ENCODE results near the gene PGAP6. TPM values are rescaled to one million over a fixed set of nuclear protein-coding genes. Genes with fewer than 3 reads are reported as not detected.
"Not testable (repeated sequence)": the region's sequence is repeated elsewhere in the genome, so short reads cannot be mapped to it uniquely, and the experiment has no call there.

Gene PGAP6
- polyA plus RNA-seq, 3 donors from 2014 or later, result 16.0 to 35.9 (median 23.7) TPM

GRCh38 chr16:397736-398332, 16.1 kb upstream of the PGAP6 start:
- Mint-ChIP-seq H3K27ac (peak overlapping the region; percentile 7 to 77 (median 34)), H3K4me3 (peak overlapping the region; percentile 60 to 72 (median 68)), H3K27me3 (ENCODE audit: low read depth in 3 of 3) (peaks cover 11 to 24% (median 22%) of the 10 kb centered on the region in 3 donors), H3K9me3 (no peaks in the 10 kb centered on the region), H3K4me1 (peaks cover 23 to 29% of the 10 kb centered on the region in 2 donors), H3K36me3 (no peaks in the 10 kb centered on the region)
- no peak for DNase-seq

GRCh38 chr16:397135-397661, 15.4 kb upstream of the PGAP6 start, which contains the start of gene NME4:
Gene NME4, plus strand, starts transcription at chr16:397199. Its CDS starts 24 bp downstream, at chr16:397223.
- peaks cover 15 to 29% (median 28%) of the 10 kb centered on the region in 3 donors for H3K27me3 Mint-ChIP-seq (ENCODE audit: low read depth in 3 of 3)
- peak in 1 of 3 donors; percentile 35 for DNase-seq

GRCh38 chr16:396605-397004, 14.8 kb upstream of the PGAP6 start:
- H3K4me3 Mint-ChIP-seq, result peak overlapping the region; percentile 85 to 89 (median 86)
- H3K27me3 Mint-ChIP-seq (ENCODE audit: low read depth in 3 of 3), result peaks cover 21 to 35% (median 30%) of the 10 kb centered on the region in 3 donors
- peak overlapping the region in 5 of 6 donors; percentile 57 to 86 (median 83) for H3K27ac Mint-ChIP-seq
- no peak for DNase-seq
- H3K36me3 Mint-ChIP-seq, result peaks cover 0 to 3% (median 0%) of the 10 kb centered on the region in 3 donors
- H3K4me1 Mint-ChIP-seq, result peaks cover 35 to 40% of the 10 kb centered on the region in 2 donors
- H3K9me3 Mint-ChIP-seq, result peaks cover 0 to 6% (median 0%) of the 10 kb centered on the region in 6 donors

More at GRCh38 chr16:397135-397661, 15.4 kb upstream of the PGAP6 start, which contains the start of gene NME4:
- Mint-ChIP-seq H3K4me1 (peaks cover 29 to 35% of the 10 kb centered on the region in 2 donors), H3K27ac (peak within 1 kb of the TSS in 5 of 6 donors; percentile 57 to 86 (median 83)), H3K36me3 (no peaks in the 10 kb centered on the region), H3K9me3 (peaks cover 0 to under 1% (median 0%) of the 10 kb centered on the region in 6 donors), H3K4me3 (peak within 1 kb of the TSS; percentile 85 to 89 (median 86))

DNA sequence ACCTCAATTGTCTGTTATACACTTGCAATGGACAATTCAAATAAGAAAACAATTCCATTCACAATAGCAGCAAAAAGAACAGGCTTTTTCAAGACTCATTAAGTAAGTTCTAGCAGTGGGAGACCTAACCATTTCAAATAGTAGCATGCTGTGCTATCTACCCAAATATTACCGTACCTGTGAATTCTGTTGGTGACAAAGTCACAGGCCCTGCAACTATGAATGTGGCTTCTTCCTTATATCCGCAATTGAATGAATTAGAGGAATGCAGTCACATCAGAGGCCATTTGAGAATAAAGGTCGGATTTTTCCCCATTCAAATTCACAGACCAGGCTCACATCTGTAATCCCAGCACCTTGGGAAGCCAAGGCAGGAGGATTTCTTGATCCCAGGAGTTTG, 14.4 kb upstream of the PGAP6 start:
- Mint-ChIP-seq H3K27ac (peak overlapping the region in 5 of 6 donors; percentile 57 to 86 (median 83)), H3K36me3 (peaks cover 0 to 3% (median 0%) of the 10 kb centered on the region in 3 donors), H3K4me1 (peaks cover 36 to 41% of the 10 kb centered on the region in 2 donors), H3K27me3 (ENCODE audit: low read depth in 3 of 3) (peaks cover 22 to 32% (median 28%) of the 10 kb centered on the region in 3 donors), H3K9me3 (peaks cover 0 to 6% (median 0%) of the 10 kb centered on the region in 6 donors), H3K4me3 (peak overlapping the region; percentile 85 to 89 (median 86))
- no peak for DNase-seq

DNA sequence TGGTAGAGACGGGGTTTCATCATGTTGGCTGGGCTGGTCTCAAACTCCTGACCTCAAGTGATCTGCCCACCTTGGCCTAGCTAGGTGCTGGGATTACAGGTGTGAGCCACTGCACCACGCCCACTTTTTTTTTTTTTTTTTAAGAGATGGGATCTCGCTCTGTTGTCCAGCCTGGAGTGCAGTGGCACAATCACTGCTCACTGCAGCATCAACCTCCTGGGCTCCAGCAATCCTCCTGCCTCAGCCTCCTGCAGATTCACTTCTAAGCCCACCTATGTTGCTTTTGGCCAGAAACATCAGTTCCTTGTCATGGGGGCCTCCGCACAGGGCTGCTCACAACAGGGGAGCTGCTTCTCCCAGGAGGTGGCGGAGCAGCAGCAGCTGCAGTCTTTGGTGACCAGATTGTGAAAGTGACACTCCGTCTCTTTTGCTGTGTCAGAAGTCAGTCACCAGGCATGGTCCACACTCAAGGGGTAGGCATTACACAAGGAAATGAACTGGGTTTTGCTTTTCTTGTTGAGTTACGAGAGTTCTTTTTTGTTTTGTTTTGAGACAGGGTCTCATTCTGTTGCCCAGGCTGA, 10.8 kb upstream of the PGAP6 start:
- peaks cover 0 to 6% (median 3%) of the 10 kb centered on the region in 6 donors for H3K9me3 Mint-ChIP-seq
- H3K4me3 Mint-ChIP-seq, result peak overlapping the region; percentile 80 to 88 (median 83)
- H3K27me3 Mint-ChIP-seq (ENCODE audit: low read depth in 3 of 3), result peaks cover 17 to 19% (median 18%) of the 10 kb centered on the region in 3 donors
- peaks cover 29 to 34% of the 10 kb centered on the region in 2 donors for H3K4me1 Mint-ChIP-seq
- peak overlapping the region; percentile 94 to 99 (median 96) for H3K27ac Mint-ChIP-seq
- H3K36me3 Mint-ChIP-seq, result peaks cover 0 to 3% (median 0%) of the 10 kb centered on the region in 3 donors
- DNase-seq, result peak; percentile 74 to 80 (median 79)

DNA sequence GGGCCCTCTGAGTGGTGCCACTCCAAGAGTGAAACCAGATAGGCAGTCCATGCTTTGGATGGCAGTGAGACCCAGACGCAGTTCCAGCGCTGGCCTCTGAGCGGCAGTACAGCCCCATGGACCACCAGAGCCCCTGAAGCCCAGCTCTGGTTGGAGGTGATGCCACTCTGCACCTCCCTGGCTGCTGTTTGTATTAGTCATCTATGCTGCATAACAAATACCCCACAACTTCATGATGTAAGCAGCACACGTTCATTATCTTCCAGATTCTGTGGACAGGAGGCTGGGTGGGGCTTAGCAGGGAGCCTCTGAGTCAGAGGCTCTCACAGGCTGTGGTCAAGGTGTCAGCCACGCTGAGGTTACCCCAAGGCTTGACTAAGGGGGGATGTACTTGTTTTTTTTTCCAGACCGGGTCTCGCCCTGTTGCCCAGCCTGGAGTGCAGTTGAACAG, 10.1 kb upstream of the PGAP6 start:
- peaks cover 0 to 3% (median 0%) of the 10 kb centered on the region in 3 donors for H3K36me3 Mint-ChIP-seq
- peak; percentile 93 to 96 (median 95) for DNase-seq
- H3K4me1 Mint-ChIP-seq, result peaks cover 29 to 33% of the 10 kb centered on the region in 2 donors
- H3K27ac Mint-ChIP-seq, result peak overlapping the region; percentile 94 to 99 (median 96)
- peaks cover 0 to 6% (median 3%) of the 10 kb centered on the region in 6 donors for H3K9me3 Mint-ChIP-seq
- H3K27me3 Mint-ChIP-seq (ENCODE audit: low read depth in 3 of 3), result peaks cover 18 to 19% (median 18%) of the 10 kb centered on the region in 3 donors
- H3K4me3 Mint-ChIP-seq, result peak overlapping the region; percentile 80 to 88 (median 83)

DNA sequence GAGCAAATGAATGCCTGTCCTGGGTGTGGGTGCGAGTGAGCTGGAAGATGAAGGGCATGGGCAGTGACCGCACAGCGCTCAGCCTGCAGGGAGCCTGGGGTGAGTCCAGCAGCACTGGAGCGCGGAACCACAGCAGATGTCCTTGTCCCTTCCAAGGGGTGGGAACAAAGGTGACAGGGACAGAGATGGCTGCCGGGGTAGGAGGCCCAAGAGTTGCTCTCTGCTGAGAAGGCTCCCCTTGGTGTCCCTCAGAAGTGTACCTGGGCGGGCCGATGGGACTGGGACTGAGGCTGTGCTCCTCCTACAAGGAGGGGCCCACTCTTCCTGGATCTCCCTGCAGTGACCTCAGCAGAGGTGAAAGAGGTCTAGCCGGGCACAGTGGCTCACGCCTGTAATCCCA, 7.6 kb upstream of the PGAP6 start:
- Mint-ChIP-seq H3K4me1 (peaks cover 20 to 22% of the 10 kb centered on the region in 2 donors), H3K4me3 (no peak overlapping the region), H3K9me3 (peaks cover 0 to 6% (median 3%) of the 10 kb centered on the region in 6 donors), H3K27ac (peak overlapping the region in 1 of 6 donors; percentile 32), H3K36me3 (peaks cover 0 to 3% (median 0%) of the 10 kb centered on the region in 3 donors), H3K27me3 (ENCODE audit: low read depth in 3 of 3) (peaks cover 15% of the 10 kb centered on the region in 3 donors)
- no peak for DNase-seq

DNA sequence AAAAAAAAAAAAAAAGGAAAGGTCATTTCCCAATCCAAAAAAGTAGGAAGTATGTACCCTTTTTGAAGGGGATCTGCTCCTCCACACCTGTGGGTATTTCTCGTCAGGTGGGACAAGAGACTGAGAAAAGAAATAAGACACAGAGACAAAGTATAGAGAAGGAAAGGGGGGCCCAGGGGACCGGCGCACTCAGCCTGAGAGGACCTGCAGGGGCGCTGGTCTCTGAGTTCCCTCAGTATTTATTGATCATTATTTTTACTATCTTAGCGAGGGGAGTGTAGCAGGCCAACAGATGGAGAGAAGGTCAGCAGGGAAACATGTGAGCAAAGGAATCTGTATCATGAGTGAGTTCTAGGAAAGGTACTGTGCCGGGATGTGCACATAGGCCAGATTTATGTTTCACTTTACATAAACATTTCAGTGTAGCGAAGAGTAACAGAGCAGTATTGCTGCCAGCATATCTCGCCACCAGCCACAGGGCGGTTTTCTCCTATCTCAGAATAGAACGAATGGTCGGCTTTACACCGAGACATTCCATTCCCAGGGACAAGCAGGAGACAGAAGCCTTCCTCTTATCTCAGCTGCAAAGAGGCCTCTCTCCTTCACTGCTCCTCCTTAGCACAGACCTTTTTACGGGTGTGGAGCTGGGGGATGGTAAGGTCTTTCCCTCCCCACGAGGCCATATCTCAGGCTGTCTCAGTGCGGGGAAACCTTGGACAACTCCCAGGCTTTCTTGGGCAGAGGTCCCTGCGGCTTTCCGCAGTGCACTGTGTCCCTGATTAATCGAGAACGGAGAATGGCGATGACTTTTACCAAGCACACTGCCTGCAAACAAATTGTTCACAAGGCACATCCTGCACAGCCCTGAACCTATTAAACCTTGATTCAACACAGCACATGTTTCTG, 6.2 kb upstream of the PGAP6 start:
- not testable (repeated sequence) for H3K36me3 Mint-ChIP-seq, H3K4me3 Mint-ChIP-seq, DNase-seq, H3K27ac Mint-ChIP-seq, H3K9me3 Mint-ChIP-seq
- Mint-ChIP-seq H3K4me1 (peaks cover 24 to 27% of the 10 kb centered on the region in 2 donors), H3K27me3 (ENCODE audit: low read depth in 3 of 3) (peaks cover 15 to 19% (median 19%) of the 10 kb centered on the region in 3 donors)

DNA sequence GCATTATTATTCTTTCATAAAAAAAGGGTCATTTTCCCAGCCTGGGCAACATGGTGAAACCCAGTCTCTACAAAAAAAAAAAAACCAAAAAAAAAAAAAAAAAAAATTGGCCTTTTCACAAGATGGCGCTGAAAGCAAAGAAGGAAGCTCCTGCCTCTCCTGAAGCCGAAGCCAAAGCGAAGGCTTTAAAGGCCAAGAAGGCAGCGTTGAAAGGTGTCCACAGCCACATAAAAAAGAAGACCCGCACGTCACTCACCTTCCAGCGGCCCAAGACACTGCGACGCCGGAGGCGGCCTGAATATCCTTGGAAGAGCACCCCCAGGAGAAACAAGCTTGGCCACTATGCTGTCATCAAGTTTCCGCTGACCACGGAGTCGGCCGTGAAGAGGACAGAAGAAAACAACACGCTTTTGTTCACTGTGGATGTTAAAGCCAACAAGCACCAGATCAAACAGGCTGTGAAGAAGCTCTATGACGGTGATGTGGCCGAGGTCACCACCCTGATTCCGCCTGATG, 4.9 kb upstream of the PGAP6 start:
- H3K9me3 Mint-ChIP-seq, result peaks cover 0 to 3% (median 2%) of the 10 kb centered on the region in 6 donors
- H3K36me3 Mint-ChIP-seq, result peaks cover 0 to under 1% (median 0%) of the 10 kb centered on the region in 3 donors
- H3K27ac Mint-ChIP-seq, result no peak overlapping the region
- DNase-seq, result no peak
- no peak overlapping the region for H3K4me3 Mint-ChIP-seq
- H3K4me1 Mint-ChIP-seq, result peaks cover 18 to 22% of the 10 kb centered on the region in 2 donors
- peaks cover 11 to 14% (median 11%) of the 10 kb centered on the region in 3 donors for H3K27me3 Mint-ChIP-seq (ENCODE audit: low read depth in 3 of 3)

GRCh38 chr16:383326-384051, 1.7 kb upstream of the PGAP6 start:
- peaks cover 6 to 11% (median 10%) of the 10 kb centered on the region in 3 donors for H3K27me3 Mint-ChIP-seq (ENCODE audit: low read depth in 3 of 3)
- peak overlapping the region; percentile 87 to 91 (median 88) for H3K4me3 Mint-ChIP-seq
- H3K9me3 Mint-ChIP-seq, result no peaks in the 10 kb centered on the region
- peak in 1 of 3 donors; percentile 34 for DNase-seq
- no peaks in the 10 kb centered on the region for H3K36me3 Mint-ChIP-seq
- peak overlapping the region; percentile 1 to 88 (median 77) for H3K27ac Mint-ChIP-seq
- H3K4me1 Mint-ChIP-seq, result peaks cover 15 to 24% of the 10 kb centered on the region in 2 donors

- H3K36me3 Mint-ChIP-seq, result no peaks in the 10 kb centered on the region
- H3K4me1 Mint-ChIP-seq, result peaks cover 15 to 24% of the 10 kb centered on the region in 2 donors
- no peak for DNase-seq
- H3K9me3 Mint-ChIP-seq, result no peaks in the 10 kb centered on the region
- peaks cover 6 to 11% (median 8%) of the 10 kb centered on the region in 3 donors for H3K27me3 Mint-ChIP-seq (ENCODE audit: low read depth in 3 of 3)
- H3K4me3 Mint-ChIP-seq, result peak overlapping the region; percentile 55 to 78 (median 70)
- peak overlapping the region in 1 of 6 donors; percentile 45 for H3K27ac Mint-ChIP-seq
Observed at GRCh38 chr16:381012-381788, 578 bp downstream of the PGAP6 start.

GRCh38 chr16:380762-381011, 1.1 kb downstream of the PGAP6 start:
- no peak for DNase-seq
- H3K36me3 Mint-ChIP-seq, result no peaks in the 10 kb centered on the region
- peak overlapping the region; percentile 55 to 80 (median 73) for H3K4me3 Mint-ChIP-seq
- H3K9me3 Mint-ChIP-seq, result no peaks in the 10 kb centered on the region
- peaks cover 6 to 11% (median 8%) of the 10 kb centered on the region in 3 donors for H3K27me3 Mint-ChIP-seq (ENCODE audit: low read depth in 3 of 3)
- peaks cover 15 to 24% of the 10 kb centered on the region in 2 donors for H3K4me1 Mint-ChIP-seq
- H3K27ac Mint-ChIP-seq, result peak overlapping the region in 1 of 6 donors; percentile 45
